SH-SY5Y (cell line): ENCODE data around the gene HELQ.

Experiments used
- GATA2 ChIP-seq: IDR thresholded peaks from 2 replicates; pipeline ENCODE4 v1.6.1; 2011; ENCODE audit warnings: mild to moderate bottlenecking, low read depth, low read length
- GATA3 ChIP-seq: IDR thresholded peaks from 2 replicates; pipeline ENCODE4 v1.6.1; 2011; ENCODE audit warnings: low read depth, mild to moderate bottlenecking, low read length, moderate library complexity

The HELQ gene

GRCh38 chr4:83455281-83456183 lies at the start of gene HELQ, which contains the start of gene MRPS18C:
Gene HELQ (minus strand): TSS chr4:83455823. CDS start chr4:83455693, 130 bp downstream.
Gene MRPS18C (plus strand): TSS chr4:83456058. CDS start chr4:83456078, 20 bp downstream.
- no peak for TF ChIP-seq GATA2
- TF ChIP-seq GATA3: no peak

GRCh38 chr4:83504996-83505395 lies 49.4 kb upstream of the HELQ start:
- TF ChIP-seq GATA3: no peak
- TF ChIP-seq GATA2: no peak

DNA sequence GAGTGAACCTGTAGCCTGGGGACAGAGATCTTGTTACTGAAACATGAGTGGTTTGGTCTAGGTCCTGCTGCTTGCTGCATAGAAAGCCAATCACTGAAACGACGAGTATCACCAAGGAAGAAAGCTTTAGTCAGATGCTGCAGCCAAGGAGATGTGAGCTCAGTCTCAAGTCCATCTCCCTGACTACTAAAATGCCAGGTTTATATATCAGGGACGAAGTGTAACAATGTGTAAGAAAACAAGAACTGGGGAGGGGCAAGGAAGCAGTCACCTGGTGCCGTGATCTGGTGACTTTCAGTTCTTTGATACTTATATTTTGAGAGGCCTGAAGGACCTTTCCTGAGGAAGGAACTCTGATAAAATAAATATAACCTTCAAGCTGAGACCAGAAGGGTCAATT lies 48.9 kb upstream of the HELQ start:
- no peak for TF ChIP-seq GATA2
- TF ChIP-seq GATA3: no peak

- no peak for TF ChIP-seq GATA2
- TF ChIP-seq GATA3: no peak
These were observed 48.4 kb upstream of the HELQ start for GRCh38 chr4:83503974-83504373.

- no peak for TF ChIP-seq GATA3
- no peak for TF ChIP-seq GATA2
These were observed 42.6 kb upstream of the HELQ start for GRCh38 chr4:83498187-83498586.

GRCh38 chr4:83490876-83491450 lies 35.3 kb upstream of the HELQ start:
- no peak for TF ChIP-seq GATA3
- no peak for TF ChIP-seq GATA2

- TF ChIP-seq GATA3 (no peak), GATA2 (no peak)
These were observed 34.2 kb upstream of the HELQ start for GRCh38 chr4:83489711-83490326.

DNA sequence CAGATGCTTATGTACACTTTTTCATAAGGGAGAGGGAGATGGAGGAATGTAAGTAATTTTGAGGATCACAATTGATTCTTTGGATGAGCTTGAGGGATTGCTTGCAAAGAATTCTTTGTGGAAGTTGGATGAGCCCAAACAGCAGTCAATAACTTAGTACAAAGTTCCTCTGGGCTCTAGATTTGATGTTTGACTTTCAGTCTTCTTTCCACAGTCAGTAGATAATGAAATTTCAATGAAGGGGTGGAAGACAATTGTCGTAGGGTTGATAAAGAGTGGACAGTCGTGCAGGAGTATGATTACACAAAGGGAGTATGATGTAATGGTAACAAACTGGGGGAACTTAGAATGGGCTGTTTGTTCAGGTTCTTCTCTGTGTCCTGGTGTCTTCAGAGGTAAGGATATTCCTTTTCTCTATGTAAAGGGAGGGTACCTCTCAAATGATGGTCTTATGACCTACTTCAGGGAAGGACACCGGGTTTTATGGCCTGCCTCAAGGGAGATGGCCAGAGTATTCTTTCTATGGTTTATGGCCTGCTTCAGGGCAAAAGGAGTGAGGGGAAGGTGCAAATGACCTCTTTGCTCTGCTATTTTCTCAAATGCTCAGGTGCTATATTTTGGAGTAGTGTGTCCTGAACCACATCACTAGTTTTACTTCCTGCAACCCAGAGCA lies 31.0 kb upstream of the HELQ start:
- TF ChIP-seq GATA3 (no peak), GATA2 (no peak)

- TF ChIP-seq GATA2: no peak
- no peak for TF ChIP-seq GATA3
These were observed 29.2 kb upstream of the HELQ start, which contains the start of gene ABRAXAS1 for GRCh38 chr4:83484500-83485461. Gene ABRAXAS1 (minus strand): TSS chr4:83485100. CDS start chr4:83485072, 28 bp downstream.

DNA sequence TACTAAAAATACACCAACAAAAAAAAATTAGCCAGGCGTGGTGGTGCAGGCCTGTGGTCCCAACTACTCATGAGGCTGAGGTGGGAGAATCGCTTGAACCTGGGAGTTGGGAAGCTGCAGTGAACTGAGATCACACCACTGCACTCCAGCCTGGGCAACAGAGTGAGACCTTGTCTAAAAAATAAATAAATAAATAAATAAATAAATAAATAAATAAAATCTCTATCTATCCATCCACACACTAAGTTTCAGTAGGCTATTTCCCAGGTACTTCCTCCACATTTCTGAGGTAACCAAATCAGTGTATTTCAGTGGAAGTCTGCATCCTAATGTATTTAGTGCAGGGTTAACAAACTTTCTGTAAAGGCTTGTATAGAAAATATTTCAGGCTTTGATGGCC lies 18.3 kb upstream of the HELQ start:
- TF ChIP-seq GATA3: no peak

DNA sequence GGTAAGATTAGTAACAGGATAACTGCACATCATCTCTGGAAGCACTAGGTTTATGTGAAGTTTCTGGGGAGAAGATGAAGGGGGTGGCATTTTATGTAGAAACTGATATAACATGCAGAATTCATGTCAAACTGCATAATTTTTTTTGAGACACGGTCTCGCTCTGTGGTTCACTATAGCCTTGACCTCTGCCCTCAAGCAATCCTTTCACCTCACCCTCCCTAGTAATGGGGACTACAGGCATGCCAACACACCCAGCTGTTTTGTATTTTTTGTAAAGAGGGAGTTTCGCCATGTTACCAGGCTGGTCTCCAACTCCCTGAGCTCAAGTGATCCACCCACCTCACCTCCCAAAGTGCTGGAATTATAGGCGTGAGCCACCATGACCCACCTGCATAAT lies 17.8 kb upstream of the HELQ start:
- TF ChIP-seq GATA2 (no peak), GATA3 (no peak)

GRCh38 chr4:83456184-83456501 lies 520 bp upstream of the HELQ start:
- TF ChIP-seq GATA3 (no peak), GATA2 (no peak)

DNA sequence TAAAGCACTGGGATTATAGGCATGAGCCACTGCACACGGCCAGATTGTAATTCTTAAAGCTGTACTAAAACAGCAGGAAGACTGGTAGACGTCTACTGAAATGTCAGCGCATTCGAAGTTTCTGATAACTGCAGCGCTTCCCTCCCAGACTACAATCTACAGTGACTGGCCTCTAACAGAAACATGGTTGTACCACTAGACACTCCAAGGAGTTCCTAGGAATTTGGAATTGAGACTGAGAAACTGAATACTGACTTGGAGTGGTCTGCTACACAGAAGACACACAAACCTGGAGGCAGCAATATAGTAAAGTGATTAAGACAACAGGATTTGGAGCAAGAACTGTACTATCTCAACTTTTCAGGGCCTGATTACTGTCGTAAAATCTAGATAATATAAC lies 937 bp downstream of the HELQ start:
- TF ChIP-seq GATA3 (no peak), GATA2 (no peak)

GRCh38 chr4:83449009-83449408 lies 6.6 kb downstream of the HELQ start:
- TF ChIP-seq GATA2 (no peak), GATA3 (no peak)

GRCh38 chr4:83440899-83441298 lies 14.7 kb downstream of the HELQ start:
- TF ChIP-seq GATA2 (no peak), GATA3 (no peak)
